Measurements from ENCODE around the gene ASCC3. TPM values are rescaled to one million over a fixed set of nuclear protein-coding genes. Genes with fewer than 3 reads are reported as not detected.

ASCC3 gene
- total RNA-seq, 4 donors from 2014 or later, result 20.3 to 26.2 (median 22.4) TPM

- H3K4me1 ChIP-seq, result peaks cover 15 to 45% (median 28%) of the 10 kb centered on the region in 4 donors
- H3K27me3 ChIP-seq, result peaks cover 19 to 100% (median 99%) of the 10 kb centered on the region in 4 donors
- H3K27ac ChIP-seq (replicated peaks in 1 of 4), result no peak overlapping the region
- WGBS, result 2% methylated on average over 31 of the region's 46 CpGs
- no peaks in the 10 kb centered on the region for H3K9me3 ChIP-seq
- H3K36me3 ChIP-seq, result no peaks in the 10 kb centered on the region
- no peak for TF ChIP-seq EP300 (IDR thresholded peaks at IDR 0.05)
- TF ChIP-seq POLR2AphosphoS5 (IDR thresholded peaks at IDR 0.05), result no peak
- no peak for TF ChIP-seq POLR2A (IDR thresholded peaks at IDR 0.05; ENCODE audit: low read depth)
- no peak for TF ChIP-seq CTCF (IDR thresholded peaks at IDR 0.05)
- intact Hi-C loops (cut with DNase I), result no loop called here
- peak; percentile 75 for DNase-seq (ENCODE audit: extremely low spot score)
- H3K4me3 ChIP-seq, result peak overlapping the region; percentile 31 to 46 (median 36)
These were observed 416.8 kb downstream of the ASCC3 start for GRCh38 chr6:100464162-100464851.

- Histone ChIP-seq H3K9me3 (no peaks in the 10 kb centered on the region), H3K4me1 (peaks cover 15 to 47% (median 28%) of the 10 kb centered on the region in 4 donors), H3K4me3 (peak overlapping the region in 1 of 4 donors; percentile 38), H3K36me3 (no peaks in the 10 kb centered on the region), H3K27ac (replicated peaks in 1 of 4) (no peak overlapping the region), H3K27me3 (peaks cover 19 to 100% (median 99%) of the 10 kb centered on the region in 4 donors)
- intact Hi-C loops (cut with DNase I), result no loop called here
- WGBS, result 7% methylated on average over 17 of the region's 24 CpGs
- DNase-seq (ENCODE audit: extremely low spot score), result peak; percentile 37
- TF ChIP-seq POLR2A (IDR thresholded peaks at IDR 0.05; ENCODE audit: low read depth) (no peak), EP300 (IDR thresholded peaks at IDR 0.05) (no peak), CTCF (IDR thresholded peaks at IDR 0.05) (no peak), POLR2AphosphoS5 (IDR thresholded peaks at IDR 0.05) (no peak)
These were observed 417.4 kb downstream of the ASCC3 start for GRCh38 chr6:100463630-100464161.

GRCh38 chr6:100462706-100463629 lies 418.2 kb downstream of the ASCC3 start:
- H3K36me3 ChIP-seq, result no peaks in the 10 kb centered on the region
- 15% methylated on average over 13 of the region's 13 CpGs for WGBS
- no peaks in the 10 kb centered on the region for H3K9me3 ChIP-seq
- H3K4me3 ChIP-seq, result no peak overlapping the region
- peak; percentile 39 for DNase-seq (ENCODE audit: extremely low spot score)
- H3K27me3 ChIP-seq, result peaks cover 19 to 100% (median 99%) of the 10 kb centered on the region in 4 donors
- intact Hi-C loops (cut with DNase I), result no loop called here
- TF ChIP-seq POLR2A (IDR thresholded peaks at IDR 0.05; ENCODE audit: low read depth) (no peak), CTCF (IDR thresholded peaks at IDR 0.05) (no peak), POLR2AphosphoS5 (IDR thresholded peaks at IDR 0.05) (no peak), EP300 (IDR thresholded peaks at IDR 0.05) (no peak)
- peaks cover 15 to 54% (median 34%) of the 10 kb centered on the region in 4 donors for H3K4me1 ChIP-seq
- no peak overlapping the region for H3K27ac ChIP-seq (replicated peaks in 1 of 4)

GRCh38 chr6:100461917-100462705 lies 419.0 kb downstream of the ASCC3 start:
- Histone ChIP-seq H3K36me3 (no peaks in the 10 kb centered on the region), H3K27me3 (peaks cover 19 to 100% (median 98%) of the 10 kb centered on the region in 4 donors), H3K27ac (replicated peaks in 1 of 4) (no peak overlapping the region), H3K4me3 (no peak overlapping the region), H3K9me3 (no peaks in the 10 kb centered on the region), H3K4me1 (peaks cover 15 to 52% (median 35%) of the 10 kb centered on the region in 4 donors)
- intact Hi-C loops (cut with DNase I), result no loop called here
- WGBS, result 8% methylated on average over 3 of the region's 3 CpGs
- no peak for DNase-seq (ENCODE audit: extremely low spot score)
- TF ChIP-seq POLR2A (IDR thresholded peaks at IDR 0.05; ENCODE audit: low read depth) (no peak), CTCF (IDR thresholded peaks at IDR 0.05) (no peak), EP300 (IDR thresholded peaks at IDR 0.05) (no peak), POLR2AphosphoS5 (IDR thresholded peaks at IDR 0.05) (no peak)
